ENCODE measurements around the gene ITPR3.

The ITPR3 gene

DNA sequence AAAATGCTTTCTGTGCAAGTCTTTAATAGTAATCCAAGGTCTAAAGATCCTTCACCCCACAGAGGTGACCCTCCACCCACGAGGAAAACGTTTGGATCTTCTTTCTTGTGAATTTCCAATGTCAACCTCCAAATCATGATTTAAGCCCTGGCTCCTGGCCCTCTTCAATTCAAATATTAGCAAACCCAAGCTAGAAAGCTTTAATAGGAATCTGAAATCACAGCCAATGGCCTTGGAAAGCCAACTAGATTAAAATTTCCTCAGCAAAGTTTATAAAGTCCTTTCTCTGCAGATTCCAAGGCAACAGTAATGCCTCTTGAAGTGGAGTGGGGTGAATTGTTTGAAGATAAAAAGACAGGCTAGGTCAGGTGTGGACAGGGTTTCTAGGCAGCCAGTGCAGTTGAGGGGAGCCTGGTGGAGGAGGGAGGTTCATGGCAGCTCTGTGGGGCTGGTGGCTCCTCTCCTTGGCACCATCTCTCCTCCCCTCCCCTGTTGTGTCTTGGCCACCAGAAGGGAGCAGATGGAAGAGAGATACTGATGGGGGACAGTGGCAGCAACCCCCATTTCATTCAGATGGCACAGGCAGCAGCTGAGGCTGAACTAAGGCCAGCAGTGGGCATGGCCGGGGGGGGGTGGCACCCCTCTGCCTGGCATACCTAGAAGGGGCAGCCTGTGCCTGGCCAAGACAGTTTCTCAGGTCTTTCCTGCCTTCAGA, 102.4 kb downstream of the ITPR3 start:
- no peak for DNase-seq

DNA sequence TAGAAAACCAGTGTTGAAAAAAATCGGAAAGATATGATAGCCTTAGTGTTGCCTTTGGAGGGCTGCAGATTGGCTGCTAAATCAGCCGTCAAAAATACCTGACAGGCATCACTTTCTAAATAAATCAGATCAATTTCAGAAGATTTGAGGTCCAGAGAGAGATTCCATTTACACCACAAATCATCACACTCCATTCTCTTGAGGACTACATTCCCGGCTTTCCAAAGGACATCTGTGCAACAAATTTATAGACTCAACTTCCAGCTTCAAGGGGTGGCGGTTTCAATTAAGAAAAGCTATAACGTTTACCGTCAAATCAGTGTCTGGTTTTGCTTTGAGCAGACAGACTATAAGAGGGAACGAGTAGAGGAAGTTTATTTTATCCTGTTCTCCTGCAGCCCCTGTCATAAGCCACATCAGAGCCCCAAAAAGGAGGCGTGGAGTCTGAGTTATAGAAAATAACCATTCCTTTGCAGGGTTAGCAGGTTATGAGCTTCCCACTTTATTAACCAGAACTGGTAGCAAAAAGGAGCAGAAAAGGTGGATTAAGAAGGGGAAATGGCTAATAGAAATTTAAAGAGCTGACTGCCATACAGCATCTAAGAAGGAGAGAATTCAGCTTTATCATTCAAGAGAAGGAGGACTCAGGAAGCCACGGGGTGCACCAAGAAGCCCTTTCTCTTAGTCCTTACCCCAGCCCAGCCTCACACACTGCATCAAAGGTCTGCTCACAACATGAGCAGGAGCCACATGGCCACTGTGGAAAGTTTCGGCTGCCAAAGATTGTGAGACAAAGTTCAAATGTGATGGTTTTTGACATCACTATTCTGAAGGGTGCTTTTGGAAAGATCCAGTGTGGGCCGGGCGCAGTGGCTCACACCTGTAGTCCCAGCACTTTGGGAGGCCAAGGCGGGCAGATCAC, 103.2 kb downstream of the ITPR3 start:
- no peak for DNase-seq

GRCh38 chr6:33725222-33725621, 104.1 kb downstream of the ITPR3 start:
- no peak for DNase-seq

DNA sequence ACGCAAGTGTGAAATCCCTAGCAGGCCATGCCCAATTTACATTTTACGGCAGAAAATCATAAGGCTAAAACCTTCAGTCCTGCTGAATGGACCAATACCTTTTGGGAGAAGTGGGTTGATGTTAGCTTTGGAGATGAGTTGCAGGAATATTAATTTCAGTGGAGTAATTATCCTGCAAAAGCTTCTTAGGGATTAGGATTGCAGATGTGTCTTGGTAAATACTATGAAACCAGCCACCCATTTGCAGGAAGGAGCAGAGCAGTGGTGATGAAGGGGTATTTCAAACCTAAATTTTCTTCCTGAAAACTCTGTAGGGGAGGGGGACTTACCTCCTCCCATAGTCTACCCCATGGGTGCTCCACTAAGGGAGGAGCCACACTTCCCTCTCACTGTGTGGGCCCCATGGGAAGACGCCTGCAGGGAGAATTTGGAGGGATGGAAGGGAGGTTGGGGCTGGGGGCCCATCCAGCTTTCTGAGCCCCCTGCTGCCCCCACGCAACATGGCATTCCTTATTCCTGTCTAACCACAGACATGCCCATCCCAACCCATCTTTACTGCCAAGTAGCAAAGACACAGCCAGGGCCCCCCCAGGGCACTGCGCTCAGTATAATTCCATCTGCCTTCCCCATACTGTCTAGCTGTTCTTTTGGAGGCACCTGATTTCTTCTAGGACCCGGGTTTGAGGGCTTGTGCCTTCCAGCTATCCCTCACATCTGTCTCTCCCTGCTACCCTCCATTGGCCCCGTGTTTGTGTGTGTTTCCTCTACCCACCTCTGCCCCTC, 105.0 kb downstream of the ITPR3 start:
- DNase-seq = no peak

DNA sequence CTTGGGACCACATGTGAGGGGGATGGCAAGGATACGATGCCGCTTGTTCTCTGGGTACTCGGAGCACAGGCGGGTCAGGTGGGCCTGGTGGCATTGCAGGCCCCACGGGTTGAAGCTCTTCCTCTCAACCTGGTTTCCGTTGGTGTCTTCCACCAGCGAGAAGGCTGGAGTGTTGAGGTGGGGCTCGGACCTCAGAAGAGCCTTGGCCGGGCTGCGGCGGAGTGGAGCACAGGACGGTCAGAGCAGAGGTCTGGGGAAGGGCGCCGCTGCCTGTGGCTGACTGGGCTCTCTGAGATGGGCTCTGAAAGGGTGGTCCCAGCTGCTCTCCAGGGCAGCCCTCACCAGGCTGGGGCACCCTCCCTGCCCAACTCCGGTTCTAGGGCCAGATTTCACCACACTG, 105.6 kb downstream of the ITPR3 start:
- no peak for DNase-seq

DNA sequence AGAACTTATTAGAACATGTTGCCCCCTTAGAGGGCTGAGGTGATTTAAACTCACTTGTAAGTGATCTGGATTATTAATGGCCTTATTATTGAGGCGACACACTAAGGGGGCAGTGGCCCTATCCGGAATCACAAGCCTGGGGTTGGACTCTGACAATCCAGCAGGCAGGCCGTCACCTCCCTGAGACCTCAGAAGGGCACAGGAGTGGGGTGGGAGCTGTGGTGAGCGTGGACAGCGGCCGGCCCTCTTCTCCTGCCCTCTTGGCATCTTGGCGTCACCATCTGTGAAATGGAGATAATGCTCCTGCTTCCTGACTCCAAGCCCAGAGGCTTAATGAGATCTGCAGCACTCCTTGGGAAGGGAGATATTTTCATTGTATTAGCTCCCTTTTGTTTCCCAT, 106.0 kb downstream of the ITPR3 start:
- no peak for DNase-seq

GRCh38 chr6:33727932-33728331, 106.8 kb downstream of the ITPR3 start:
- DNase-seq = no peak

DNA sequence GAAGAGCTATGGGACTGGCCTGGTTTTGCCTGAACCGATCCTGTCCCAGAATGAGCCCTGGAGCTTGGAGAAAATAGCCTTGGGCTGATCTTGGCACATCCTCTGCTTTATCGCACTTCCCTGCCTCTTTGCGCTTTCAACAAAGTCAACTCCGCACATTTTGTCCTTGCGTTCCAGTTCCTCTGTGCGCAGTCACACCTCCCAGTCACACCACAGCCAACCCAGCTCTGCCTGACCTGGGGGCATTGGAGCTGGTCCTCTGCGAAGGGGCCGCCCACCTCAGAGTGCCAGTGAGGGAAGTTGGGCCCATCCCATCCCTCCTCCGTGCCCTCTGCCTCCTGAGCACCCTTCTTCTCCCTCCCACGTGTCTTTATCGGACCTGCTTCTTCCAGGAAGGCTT, 107.3 kb downstream of the ITPR3 start:
- no peak for DNase-seq

GRCh38 chr6:33729059-33729458, 107.9 kb downstream of the ITPR3 start:
- DNase-seq = no peak

DNA sequence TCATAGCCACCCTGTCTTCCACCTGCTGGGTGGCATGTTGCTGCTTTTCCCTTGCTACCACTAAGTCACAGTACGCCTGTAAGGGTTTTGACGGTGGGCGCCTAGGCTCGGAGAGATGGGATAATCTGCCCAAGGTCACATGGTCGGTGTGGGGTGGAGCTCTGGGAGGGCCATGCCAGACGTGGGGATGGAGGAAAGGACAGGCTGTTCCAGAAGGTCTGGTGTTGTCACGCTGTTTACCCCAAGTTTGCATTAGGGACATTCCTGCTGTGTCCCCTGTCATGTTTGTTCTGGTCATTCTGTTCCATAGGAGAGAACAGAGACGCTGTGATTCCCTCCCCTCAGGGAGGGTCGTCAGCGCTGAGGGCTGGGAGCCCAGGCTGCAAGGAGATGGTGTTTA, 109.5 kb downstream of the ITPR3 start:
- no peak for DNase-seq

- DNase-seq = no peak
These were observed 109.9 kb downstream of the ITPR3 start for GRCh38 chr6:33731035-33731434.

- no peak for DNase-seq
These were observed 110.7 kb downstream of the ITPR3 start for GRCh38 chr6:33731751-33732282.

- DNase-seq = no peak
These were observed 111.3 kb downstream of the ITPR3 start for GRCh38 chr6:33732385-33732784.

- no peak for DNase-seq
These were observed 111.9 kb downstream of the ITPR3 start for GRCh38 chr6:33732817-33733708.

DNA sequence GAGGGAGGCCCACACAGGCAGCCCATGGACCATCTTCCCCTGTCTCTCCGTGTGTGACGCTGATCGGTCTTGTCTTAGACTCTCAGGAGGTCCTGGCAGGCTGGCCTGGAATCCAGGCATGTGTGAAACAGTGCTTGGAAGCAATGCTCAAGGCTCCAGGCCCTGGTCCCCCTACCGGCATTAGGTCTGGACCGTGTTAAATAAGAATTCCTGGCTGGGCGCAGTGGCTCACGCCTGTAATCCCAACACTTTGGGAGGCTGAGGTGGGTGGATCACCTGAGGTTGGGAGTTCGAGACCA, 112.5 kb downstream of the ITPR3 start:
- no peak for DNase-seq

DNA sequence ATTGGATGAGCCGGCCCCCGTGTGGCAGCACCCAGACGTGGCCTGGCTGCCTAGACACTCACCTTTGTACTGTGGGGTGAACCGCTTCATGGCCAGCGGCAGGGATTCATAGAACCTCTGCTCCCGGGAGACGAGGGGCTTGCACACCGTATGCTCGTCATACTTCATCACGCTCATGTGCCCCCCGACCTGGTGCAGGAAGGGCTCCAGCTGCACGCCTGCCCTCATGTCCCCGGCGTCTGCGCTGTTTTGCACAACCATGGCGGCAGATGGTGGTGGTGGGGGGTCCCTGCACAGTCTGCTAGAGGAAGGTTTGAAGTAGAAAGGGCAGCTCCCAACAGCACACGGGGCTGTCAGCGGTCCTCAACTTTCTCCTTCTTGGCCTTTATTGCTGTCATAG, 114.1 kb downstream of the ITPR3 start:
- DNase-seq = no peak

- DNase-seq = no peak
These were observed 116.3 kb downstream of the ITPR3 start for GRCh38 chr6:33737267-33738026.

DNA sequence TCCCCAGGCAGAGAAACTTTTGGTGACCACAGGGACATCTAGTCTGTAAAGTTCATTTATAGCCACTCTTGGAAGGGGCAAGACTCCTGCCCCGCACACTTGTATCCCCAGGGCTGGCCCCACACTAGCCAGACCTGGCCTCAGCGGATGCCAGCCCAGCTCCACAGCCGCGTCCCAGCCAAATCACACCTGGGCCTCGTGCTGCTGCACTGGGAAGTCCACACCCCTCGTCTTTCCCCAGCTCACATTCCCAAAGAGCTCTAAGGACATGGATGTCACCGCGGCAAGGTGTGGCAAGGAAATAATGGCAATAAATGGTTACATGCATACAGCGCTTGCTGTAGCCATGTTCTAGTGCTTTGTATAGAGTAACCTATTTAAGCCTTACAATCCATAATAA, 117.0 kb downstream of the ITPR3 start:
- no peak for DNase-seq

DNA sequence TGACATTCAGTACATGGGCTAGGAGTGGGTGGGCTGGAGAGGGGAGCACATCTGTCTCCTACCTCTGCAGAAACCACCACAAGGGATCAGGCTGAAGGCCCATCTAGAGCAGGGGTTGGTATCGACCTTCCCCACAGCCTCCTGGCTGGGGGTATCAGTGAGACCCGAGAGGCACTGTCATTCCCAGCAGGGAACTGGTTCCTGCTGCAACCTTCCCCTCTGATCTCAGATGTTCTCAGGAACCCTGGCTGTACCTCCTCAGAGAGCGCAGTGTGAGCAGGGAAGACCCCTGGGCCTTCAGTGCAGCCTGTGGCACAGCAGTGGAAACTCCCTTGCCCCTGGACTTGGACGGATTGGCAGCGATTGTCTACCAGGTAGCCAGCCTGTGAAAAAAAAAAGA, 117.8 kb downstream of the ITPR3 start:
- DNase-seq = no peak

GRCh38 chr6:33739571-33739970, 118.4 kb downstream of the ITPR3 start:
- DNase-seq = no peak

GRCh38 chr6:33740204-33740608, 119.1 kb downstream of the ITPR3 start:
- DNase-seq = no peak

GRCh38 chr6:33740794-33741193, 119.7 kb downstream of the ITPR3 start:
- DNase-seq = no peak

Measured in central memory CD4-positive, alpha-beta T cell (primary cell).